ENCODE data around the gene UTS2. TPM values are rescaled to one million over a fixed set of nuclear protein-coding genes. Genes with fewer than 3 reads are reported as not detected.
A peak's percentile ranks its signal among the peaks of the same experiment; 100 is the strongest.

UTS2 gene
- total and polyA plus RNA-seq, 9 of the 15 experiments (the other 6 are each of a cell fraction or from before 2014, with no cell fraction given): 0.22 to 0.29 TPM; not detected in 7

DNA sequence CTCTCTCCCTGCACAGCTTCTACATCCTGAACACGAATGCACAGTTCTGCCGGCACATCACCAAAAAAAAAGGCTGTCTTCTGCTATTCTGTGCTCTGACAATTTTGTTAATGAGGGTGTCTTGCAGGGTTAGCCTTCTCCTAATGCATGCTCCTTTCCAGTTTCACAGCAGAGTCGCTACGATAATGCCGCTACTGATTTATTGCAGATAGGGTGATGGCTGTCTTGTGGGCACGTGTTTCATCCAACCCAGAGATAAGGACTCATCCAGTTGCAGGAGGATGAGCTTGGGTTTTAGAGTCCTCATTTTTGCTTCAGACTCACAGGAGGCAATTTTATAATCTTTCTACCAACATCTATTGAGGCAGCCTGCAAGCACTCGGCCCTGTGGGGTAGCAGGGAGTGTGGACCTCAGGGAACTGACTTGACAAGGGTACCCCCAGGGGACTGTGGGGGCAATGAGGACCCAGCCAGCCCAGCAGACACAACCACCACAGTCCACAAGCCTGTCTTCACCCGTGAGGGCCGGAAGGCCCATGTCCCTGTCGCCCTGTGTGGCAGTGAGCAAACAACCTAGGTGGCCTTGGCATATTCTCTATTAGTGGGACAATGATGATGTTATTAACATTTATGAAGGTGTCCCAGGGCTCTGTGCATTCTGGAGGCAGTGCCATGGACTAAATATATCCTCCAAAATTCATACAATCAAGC is 15.4 kb upstream of the UTS2 start:
- no peak overlapping the region for H3K27ac ChIP-seq (ENCODE audit: extremely low read depth, low read depth, low read length)
- intact Hi-C loops (cut with micrococcal nuclease) (no loop called here), in situ Hi-C loops (cut with MboI) (no loop called here)
- no peak overlapping the region for H3K4me3 ChIP-seq
- H3K27me3 ChIP-seq (ENCODE audit: control insufficient read depth in 2 of 2, insufficient read depth in 2 of 2, low read length in 2 of 2): peaks cover 11 to 40% of the 10 kb centered on the region in 2 experiments; a peak in 4 of 5 replicates
- FAIRE-seq: no peak
- ATAC-seq: no peak
- no peak overlapping the region for H3K9ac ChIP-seq (ENCODE audit: insufficient read depth in 1 of 2, low read depth in 2 of 2, low read length in 2 of 2)
- no peaks in the 10 kb centered on the region for H3K9me3 ChIP-seq (replicated peaks; ENCODE audit: control insufficient read depth, insufficient read depth, low read depth, low read length)
- DNase-seq (ENCODE audit: extremely low read depth in 1 of 4, low spot score in 3 of 4): no peak
- 0 out of 2 replicates have a peak, but pooled peaks cover 3% of the 10 kb centered on the region for H4K20me1 ChIP-seq (replicated peaks; ENCODE audit: control insufficient read depth, insufficient read depth, low read length)
- no peaks in the 10 kb centered on the region for H3K36me3 ChIP-seq (ENCODE audit: control insufficient read depth, insufficient read depth, low read length)
- 5% methylated on average over 10 of the region's 10 CpGs for WGBS (ENCODE audit: insufficient coverage, low coverage, missing lambda C conversion rate)
- H3K4me1 ChIP-seq (replicated peaks in 1 of 2; ENCODE audit: control insufficient read depth in 2 of 2, insufficient read depth in 2 of 2, low read length in 2 of 2): peaks cover 0 to 10% of the 10 kb centered on the region in 2 experiments; a peak in 3 of 5 replicates
- no peaks in the 10 kb centered on the region for H3K79me2 ChIP-seq (ENCODE audit: control insufficient read depth, insufficient read depth, low read length)
- no peak overlapping the region for H3K4me2 ChIP-seq (ENCODE audit: insufficient read depth, low read length)
- ChIA-PET CTCF (ENCODE audit: low intra/inter-chr PET ratio) (no interaction called here), POLR2A (interaction anchor here (1.1 kb wide), 1 partner anchor 11 kb away, joined by 3 read pairs; no protein-coding TSS in a partner anchor)
- TF ChIP-seq ZNF766 (CRISPR knock-in tag; conservative IDR thresholded peaks at IDR 0.05) (no peak), ZC3H8 (IDR thresholded peaks at IDR 0.05) (no peak), ESRRB (CRISPR knock-in tag; IDR thresholded peaks at IDR 0.05; ENCODE audit: borderline replicate concordance) (no peak), MEIS2 (IDR thresholded peaks at IDR 0.05; ENCODE audit: partially characterized antibody) (peak; percentile 62), CREM (IDR thresholded peaks at IDR 0.05; ENCODE audit: low read depth) (no peak), ZSCAN32 (CRISPR knock-in tag; IDR thresholded peaks at IDR 0.05) (no peak), BHLHE40 (IDR thresholded peaks at IDR 0.05; ENCODE audit: low read length) (peak; percentile 55; the same call in 1 of the 2 replicates)
- TF ChIP-seq, protein P1, sequence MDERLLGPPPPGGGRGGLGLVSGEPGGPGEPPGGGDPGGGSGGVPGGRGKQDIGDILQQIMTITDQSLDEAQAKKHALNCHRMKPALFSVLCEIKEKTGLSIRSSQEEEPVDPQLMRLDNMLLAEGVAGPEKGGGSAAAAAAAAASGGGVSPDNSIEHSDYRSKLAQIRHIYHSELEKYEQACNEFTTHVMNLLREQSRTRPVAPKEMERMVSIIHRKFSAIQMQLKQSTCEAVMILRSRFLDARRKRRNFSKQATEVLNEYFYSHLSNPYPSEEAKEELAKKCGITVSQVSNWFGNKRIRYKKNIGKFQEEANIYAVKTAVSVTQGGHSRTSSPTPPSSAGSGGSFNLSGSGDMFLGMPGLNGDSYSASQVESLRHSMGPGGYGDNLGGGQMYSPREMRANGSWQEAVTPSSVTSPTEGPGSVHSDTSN (CRISPR knock-in tag; IDR thresholded peaks at IDR 0.05; ENCODE audit: low read depth): no peak
- TF ChIP-seq, protein P1 (tag; conservative IDR thresholded peaks at IDR 0.05; ENCODE audit: low read depth): peak; percentile 32
- BruUV-seq (replicated peaks): no TSS peak
- no peak overlapping the region for H2AFZ ChIP-seq (ENCODE audit: low read depth, low read length)
- no peaks in the 10 kb centered on the region for H3K9me1 ChIP-seq (ENCODE audit: control insufficient read depth, insufficient read depth, low read length)

Measured in K562 (cell line).